ENCODE measurements around the gene ZBTB42.

ZBTB42 gene

DNA sequence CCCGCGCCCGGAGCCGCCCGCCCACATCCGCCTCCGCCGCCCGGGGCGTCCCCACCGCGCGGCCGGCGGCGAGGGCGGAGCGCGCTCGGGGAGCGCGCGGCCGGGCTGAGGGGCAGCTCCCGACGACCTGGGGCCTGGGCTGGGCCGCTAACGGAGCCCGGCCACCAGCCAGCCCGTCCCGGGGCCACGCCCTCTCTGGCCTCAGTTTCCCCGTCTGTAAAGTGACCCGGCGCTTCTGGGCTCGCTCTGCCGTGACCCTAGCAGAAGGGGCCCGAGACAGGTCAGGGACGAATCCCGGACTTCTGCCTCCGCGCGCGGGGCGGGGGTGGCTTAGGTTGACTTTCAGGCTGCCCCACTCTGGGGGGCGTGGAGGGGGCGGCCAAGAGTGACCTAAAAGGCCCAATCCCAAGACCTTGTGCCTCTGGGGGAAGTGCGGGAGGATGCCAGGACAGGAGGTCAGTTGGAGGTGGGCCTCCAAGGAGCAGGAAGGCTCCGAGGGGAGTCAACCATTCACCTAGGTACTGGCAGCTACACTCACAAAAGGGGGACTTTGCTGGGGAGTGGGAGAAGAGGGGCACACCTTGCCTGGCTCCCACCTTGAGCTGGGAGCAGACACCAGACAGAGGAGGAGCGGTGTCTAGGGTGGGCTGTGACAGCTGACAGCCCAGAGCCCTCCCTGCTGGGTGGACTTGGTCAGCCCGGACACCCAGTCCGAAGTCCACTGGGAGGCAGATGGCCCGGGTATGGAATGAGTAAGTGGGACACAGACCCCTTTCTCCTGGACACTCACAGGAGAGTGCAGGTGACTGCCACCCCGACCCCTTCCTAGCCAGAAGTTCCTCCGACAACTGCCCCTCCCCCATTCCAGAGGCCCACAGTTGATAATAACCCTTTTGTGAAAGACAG lies 4.9 kb upstream of the ZBTB42 start:
- no peak for DNase-seq

DNA sequence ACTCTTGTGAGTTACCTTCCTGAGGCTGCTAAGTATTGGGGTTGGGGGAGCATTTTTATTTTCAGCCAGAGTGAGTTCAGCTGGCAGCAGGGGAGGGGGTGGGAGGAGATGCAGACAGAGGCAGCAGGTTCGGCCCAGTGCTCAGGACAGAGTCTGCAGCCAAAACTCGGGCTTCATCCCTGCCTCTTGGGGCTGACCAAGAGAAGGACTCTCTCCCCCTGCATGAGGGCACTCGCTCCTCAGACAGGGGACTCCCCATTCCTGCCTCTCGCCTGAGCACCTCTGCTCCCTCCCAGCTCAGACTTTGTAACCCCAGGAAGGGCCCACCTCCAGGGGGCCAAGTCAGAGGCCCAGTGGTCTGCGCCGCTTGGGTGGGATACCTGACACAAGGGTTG lies 4.2 kb upstream of the ZBTB42 start:
- DNase-seq = no peak

DNA sequence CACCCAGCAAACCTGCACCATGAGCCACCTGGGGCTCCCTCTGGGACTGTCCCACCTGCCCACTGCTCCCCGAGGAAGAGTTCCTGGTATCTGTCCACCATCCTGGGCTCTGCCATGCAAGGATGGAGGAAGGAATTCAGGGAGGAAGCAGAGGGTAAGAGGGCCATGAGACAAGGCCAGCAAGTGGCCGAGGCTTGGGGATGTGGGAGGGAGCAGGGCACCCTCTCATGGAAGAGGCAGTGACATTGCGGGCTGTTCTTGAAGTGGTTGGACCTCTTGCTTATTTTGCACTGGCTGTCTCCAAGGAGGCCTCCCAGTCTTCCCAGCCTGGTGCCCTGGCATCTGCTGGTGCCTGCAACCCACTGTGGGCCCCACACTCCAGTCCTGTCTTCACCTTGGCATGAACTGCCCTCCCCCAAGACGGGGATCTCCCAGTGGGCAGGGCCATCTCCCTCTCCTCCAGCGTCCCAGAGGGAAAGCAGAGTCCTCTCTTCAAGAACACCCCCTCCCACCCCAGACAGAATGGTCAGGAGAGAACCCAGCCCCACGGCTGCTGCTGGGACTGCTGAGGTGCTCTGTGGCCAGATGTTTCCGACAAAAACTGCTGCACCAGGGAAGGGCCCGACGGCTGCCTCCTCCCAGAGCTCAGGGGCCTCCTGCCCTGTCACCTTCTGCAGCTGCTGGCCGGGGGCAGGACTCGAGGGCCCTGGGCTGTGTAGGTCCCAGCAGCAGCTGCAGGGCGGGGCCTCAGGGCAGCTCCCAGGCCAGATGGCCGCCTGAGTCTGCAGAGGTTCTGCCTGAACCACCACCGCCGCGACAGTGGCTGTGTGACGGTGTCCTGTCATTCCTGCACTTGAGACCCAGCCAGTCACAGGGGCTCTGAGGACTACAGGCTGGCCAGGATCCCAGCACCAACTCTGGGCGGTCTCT lies 3.5 kb upstream of the ZBTB42 start:
- no peak for DNase-seq

DNA sequence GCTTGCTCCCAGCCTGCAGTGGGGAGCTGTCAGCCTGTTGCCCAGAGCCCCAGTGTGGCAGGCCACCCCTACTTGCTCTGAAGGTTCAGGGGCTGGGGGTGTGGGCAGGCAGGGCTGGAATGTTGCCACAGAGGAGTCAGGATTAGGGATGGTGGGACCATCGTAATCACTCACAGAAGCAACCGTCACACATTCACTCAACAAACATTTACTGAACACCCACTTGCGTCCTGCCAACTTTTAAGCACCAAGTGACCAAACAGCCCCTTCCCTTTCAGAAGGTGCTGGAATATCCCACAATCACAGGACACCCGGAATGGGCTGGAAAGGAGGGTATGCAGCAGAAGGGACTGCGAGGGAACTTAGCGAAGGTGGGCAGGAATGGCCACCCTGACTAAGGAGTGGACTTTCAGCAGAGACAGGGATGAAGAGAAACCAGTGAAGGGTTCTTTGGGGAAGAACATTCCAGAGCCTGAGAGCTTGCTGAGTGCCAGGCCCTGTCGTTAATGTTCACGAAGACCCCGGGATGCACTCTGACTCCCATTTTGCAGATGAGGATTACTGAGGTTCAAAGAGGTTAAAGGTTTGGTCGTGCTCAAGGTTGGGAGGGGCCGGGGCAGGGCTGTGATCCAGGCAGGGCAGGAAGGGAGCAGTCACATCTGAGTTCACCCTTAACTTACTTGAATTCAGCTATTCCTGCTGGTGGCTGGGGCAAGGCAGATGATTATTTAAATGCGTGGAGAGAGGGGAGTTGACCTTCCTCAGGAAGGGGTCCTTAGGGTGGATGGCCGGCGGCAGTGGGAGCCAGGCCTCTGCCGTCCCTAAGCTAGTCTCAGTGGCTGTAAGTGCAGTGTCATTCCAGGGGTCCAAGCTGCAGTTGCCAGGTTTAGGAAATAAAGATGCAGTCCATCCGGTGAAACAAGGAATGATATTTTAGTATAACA lies 2.3 kb upstream of the ZBTB42 start:
- no peak for DNase-seq

DNA sequence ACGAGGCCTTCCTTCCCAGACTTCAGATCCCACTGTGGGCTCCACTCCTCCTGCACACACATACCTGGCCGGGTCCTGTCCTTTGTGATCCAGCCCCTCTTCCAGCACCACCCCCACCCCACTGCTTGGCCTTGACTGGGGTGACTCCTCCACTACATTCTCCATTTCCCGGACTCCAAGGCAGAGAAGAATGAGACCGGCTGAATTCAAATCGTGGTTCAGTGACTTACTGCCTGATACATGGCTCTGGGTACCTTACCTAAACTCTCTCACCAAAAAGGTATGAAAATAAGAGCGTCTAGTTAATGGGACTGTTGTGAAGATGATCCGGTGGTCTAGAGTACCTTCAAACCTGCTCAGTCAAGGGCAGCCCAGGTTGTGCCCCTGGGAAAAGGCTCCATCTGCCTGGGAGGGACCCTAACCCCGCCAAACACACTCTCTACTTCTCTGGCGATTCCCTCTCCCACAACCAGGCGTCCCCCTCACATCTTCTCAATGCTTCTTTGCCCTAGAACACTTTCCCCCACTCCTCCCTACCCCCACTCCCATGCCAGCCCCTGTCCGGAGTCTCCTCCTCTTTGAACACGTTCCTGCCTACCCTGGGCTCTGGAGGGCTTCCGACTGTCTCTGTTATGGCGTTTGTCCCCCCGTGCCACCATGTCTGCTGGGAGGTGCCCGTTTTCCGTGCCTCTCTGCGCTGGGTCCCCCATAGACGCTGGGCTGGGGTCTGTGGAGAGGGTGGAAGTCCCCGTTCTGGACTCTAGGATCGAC lies 1.5 kb upstream of the ZBTB42 start:
- no peak for DNase-seq

DNA sequence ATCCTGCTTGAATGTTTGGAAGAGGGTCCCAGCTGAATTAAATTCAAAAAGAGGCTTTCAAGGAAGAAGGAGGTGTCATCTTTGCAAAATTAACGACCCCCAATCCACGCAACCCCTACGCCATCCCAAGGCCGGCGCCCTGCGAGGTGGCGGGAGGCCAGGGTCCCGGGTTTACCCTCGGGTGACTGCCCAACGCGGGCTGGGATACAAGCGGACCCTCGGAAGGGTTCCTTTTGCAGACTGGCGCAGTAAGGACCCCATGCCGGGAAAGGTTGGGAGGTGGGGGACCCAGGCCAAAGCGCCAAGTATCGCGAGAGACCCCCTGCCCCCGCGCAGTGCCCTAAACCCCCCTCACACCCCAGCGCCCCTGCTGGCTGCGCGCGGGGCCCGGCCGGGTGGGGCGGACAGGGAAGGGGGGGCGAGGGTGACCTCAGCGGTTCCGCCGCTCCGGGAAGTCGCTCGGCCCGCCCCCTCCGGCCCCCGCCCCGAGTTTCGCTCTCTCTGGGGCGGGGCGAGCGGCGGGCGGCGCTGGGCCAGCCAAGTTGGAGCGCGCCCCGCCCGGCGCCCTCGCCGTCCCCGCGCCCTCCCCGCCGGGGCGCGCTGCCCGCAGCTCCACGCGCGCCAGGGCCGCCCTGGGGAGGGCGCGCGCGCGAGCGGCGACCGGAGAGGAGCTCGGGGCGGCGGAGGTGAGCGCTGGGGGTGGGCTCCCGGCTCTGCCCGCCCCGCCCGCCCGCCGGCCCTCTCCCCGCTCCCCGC lies 708 bp upstream of the ZBTB42 start:
- DNase-seq = peak; percentile 71

DNA sequence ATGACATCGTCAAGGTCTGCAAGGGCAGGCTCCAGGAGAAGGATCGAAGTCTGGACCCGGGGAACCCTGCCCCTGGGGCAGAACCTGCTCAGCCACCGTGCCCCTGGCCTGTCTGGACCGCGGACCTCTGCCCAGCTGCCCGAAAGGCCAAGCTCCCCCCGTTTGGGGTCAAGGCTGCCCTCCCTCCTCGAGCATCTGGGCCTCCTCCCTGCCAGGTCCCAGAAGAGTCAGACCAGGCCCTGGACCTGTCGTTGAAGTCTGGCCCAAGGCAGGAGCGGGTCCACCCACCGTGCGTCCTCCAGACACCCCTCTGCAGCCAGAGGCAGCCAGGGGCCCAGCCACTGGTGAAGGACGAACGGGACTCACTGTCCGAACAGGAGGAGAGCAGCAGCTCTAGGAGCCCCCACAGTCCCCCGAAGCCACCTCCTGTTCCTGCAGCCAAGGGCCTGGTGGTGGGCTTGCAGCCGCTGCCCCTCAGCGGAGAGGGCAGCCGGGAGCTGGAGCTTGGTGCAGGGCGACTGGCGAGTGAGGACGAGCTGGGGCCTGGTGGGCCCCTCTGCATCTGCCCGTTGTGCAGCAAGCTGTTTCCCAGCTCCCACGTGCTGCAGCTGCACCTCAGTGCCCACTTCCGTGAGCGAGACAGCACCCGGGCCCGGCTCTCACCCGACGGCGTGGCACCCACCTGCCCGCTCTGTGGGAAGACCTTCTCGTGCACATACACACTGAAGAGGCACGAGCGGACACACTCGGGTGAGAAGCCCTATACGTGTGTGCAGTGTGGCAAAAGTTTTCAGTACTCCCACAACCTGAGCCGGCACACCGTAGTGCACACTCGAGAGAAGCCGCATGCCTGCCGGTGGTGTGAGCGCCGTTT lies 856 bp downstream of the ZBTB42 start:
- no peak for DNase-seq

DNA sequence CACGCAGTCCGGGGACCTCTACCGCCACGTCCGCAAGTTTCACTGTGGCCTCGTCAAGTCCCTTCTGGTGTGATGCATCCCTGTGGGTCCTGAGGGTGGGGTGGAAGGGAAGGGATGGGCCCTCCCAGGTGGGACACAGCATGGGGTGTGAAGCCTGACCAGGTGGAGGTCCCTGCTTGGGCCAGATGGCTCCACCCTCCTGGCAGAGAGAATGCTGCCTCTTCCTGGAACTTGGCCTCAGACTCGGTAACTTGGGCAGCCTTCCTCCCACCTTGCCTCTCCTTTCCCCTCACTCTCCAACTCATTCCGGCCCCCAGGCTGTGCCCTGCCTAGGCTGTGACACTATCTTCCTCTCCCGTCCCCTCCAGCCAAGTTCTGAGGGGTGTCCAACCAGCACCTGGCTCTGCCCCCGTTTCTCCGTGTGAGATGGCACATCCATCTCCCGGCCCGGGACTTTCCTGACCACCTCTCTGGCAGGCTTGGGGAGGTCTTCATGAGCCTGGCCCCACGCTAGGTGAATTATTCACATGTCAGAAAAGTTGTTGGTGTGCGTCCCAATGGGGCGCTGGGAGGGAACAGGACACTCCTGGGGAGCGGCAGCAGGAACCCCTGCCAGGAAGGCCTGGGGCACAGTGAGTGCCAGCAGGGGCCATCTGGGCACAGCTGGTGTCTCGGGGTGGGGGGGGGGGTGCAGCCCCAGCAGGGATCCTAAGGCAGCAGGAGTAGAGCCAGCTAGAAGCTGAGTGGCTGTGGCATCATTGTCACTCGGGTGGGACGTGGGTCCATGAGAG lies 1.7 kb downstream of the ZBTB42 start:
- peak; percentile 18 for DNase-seq

DNA sequence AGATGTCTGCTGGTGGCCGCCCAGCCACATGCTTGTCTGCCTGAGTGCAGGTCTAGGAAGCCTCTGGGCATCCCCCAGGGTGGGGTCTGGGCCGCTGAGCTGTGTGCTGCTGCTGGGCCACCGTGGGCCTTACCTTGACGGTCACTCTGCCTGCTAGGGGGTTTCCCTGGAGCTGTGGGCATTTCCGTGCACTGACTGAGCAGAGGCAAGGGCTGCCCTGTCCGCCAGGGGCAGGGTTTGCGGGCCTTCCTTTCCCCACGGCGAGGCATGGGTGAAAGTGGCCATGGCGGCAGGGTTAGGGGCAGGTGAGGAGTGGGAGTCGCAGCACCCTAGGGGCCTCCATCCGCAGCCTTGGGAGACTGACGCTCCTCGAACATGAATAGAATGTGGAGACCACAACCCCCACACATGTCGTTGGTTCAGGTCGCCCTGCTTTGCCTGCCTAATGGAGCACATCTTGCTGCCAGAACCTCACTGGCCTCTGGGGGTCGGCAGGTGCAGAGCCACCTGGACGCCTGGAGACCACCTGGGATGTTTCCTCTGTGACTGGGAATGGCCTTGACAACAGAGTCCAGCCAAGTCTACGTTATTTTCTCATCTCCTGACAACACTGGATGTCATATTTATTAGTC lies 2.5 kb downstream of the ZBTB42 start:
- no peak for DNase-seq

DNA sequence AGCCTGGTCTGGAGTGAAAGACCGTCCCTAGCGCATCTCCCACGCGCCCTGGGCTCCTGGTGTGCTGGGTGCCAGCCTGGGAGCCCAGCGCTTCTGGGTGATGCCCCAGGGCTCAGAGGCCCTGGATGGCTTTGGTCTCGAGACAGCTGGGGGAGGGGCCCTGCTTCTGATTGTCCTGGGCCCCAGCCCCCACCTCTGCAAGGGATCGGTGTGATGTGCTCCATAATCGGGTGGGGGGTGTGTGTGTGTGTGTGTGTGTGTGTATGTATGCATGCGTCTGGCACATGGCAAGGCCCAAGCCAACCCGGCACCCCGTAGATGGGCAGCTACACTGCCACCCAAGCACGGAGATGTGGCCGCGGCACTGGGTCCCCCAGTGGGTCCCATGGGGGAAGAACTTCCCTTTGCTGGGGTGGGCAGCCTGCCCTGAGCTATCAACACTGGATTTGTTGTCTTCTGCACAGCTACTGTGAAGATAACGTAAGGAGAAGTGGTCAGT lies 3.1 kb downstream of the ZBTB42 start:
- no peak for DNase-seq

DNA sequence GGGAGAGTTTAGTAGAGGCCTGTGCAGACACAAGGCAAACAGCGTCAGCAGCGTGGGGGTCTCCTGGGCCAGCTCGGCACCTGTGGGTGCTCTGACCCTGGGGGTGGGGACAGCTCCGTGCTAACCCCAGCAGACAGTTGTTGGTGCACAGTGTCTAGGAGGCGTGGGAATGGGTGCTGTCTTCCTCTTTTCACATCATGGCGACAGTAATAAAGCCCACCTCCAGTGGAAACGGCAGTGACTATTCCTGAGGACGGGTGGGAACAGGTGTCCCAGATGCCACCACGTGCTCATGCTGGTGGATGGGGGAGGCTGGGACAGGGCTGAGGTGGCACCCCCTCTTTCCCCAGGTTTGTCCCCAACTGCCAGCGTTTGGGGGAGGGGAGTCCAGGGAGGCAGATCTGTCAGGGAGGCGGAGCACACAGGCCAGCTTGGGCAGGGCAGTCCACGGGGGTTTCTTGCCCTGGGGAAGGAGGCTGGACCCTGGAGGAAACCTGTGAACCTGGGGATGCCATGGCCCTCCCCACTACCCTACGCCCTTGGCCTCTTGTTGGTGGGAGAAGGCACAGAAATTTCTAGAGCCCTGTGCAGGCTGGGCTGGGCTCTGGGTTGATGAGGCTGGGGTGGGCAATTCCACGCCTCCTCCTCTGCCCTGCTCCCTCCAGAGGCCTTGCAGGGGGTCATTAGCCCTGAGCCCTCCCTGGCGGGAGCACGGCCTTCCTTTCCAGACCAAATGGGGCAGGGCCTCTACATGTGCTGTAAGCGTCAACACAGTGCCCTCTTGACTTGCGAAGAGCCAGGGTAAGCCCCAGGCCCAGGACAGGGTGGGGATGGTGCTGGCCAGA lies 3.8 kb downstream of the ZBTB42 start:
- DNase-seq = no peak

DNA sequence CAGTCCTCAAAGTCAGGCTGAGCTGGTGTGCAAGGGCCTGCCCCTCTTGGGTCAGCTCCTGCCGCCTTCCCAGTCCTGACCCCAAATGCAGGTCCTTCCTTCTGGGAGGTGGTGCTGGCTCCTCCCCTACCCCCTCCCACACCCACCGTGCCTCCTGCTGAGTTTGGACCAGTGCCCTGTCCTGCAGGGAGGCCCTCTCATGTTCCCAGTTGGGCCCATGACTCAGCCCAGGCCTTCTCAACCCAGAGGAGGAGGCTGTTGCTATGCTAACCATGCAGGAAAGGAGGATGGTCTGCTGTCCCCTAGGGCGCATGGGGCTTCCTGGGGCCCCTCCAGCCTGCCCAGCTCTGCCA lies 4.4 kb downstream of the ZBTB42 start:
- DNase-seq = peak; percentile 73

DNA sequence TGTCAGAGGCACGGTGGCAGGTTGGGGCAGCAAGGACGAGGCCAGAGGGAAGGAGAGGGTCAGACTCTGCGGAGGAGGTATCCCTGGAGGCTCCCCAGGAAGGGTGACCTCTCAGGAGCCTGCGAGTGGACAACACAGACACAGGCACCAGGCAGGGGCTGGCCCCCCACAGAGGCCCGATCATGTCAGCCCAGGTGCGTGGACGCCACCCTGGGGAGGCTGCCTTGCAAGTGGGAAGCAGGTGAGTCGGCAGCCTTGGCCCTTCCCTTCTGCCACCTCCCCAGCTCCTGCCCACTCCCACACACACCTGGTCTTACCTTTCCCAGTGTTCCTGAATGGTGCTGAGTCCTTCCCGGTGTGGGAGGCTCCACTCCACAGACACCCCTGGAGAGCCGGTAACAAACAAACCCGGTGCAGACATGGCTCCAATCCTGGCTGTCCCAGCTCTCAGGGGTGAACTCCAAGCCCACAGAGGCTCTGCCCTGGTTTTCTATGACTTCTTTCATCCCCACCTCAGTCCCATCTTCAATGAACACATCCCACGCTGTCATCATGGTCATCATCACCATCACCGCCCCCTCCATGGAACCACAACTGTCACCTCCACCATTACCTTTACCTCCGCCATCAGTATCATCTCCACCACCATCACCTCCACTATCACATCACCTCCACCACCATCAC lies 5.2 kb downstream of the ZBTB42 start:
- no peak for DNase-seq

DNA sequence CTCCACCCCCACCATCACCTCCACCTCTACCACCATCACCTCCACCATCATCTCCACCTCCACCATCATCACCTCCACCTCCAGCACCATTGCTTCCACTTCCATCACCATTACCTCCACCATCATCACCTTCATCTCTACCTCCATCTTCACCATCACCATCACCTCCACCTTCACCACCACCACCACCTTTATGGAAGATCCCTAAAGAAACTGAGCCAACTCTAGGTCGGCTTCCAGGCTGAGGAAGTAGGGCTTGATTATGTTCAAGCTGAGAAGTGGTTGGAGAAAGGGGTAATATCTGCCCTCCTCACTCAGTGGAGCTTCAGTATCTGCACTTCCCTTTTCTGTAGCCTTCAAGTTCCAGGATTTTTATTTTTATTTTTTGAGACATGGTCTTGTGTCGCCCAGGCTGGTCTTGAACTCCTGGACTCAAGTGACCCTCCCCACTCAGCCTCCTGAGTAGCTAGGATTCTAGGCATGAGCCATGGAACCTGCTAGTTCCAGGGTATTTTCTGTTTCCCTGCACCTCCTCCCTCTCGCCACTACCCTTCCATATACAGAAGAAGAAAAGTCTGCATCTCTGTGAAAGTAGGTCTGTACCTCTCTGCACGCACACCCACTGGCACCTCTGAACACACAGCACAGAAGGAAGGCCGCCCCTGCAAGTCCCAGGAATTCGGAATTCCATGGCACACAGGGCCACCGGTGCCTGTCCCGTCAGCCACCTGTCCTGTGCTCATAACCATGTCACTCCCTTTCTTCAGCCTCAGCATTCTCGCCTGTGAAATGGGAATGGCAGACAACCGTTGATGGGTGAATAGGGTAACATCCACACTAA lies 5.9 kb downstream of the ZBTB42 start:
- DNase-seq = no peak

DNA sequence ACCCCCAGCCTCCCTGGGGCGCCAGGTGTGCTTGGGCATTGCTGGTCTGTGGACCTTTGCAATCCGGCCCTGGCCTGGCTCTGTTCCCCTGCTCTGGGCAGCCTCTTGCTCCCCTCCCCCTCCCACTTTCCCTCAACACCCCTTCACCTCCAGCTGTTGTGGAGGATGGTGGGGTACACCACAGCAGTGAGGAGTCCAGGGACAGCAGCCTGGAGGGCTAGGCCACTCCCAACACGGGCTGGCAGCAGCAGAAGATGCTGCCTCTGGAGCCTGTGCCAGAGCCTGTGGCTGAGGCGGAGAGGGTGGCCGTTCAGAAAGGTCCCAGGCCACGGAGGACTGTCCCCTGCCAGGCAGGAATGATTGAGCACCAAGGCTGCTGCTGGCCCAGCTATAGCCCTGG lies 7.6 kb downstream of the ZBTB42 start:
- DNase-seq = no peak

DNA sequence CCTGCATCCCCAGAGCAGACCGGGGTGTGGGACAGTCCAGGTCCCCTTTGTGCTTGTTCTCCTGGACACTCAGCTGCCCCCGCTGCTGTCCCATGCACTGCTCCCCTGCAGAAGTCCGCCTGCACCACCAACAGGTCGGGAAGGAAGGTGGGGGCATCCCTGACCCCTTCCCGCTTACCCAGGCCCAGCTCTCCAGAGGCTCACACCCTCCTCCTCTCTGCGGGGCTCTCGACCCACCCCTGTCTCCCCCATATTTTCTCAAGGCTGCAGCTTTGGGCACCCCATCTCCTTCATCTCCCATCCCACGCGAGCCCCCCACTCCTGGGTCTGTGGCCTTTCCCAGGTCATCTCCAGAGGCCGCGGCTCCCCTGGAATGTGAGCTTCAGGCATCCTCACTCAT lies 9.4 kb downstream of the ZBTB42 start:
- no peak for DNase-seq
